Mammary epithelial cell (primary cell): ENCODE results near the gene HID1.

Experiments
- EZH2 ChIP-seq: IDR thresholded peaks from 2 replicates; pipeline ENCODE4 v1.6.1; 2012; ENCODE audit warnings: low read length, inconsistent platforms, borderline replicate concordance
- TF ChIP-seq, protein P1 (sequence below), 2 donors: IDR thresholded peaks in 1 of 2; conservative IDR thresholded peaks in 1 of 2; 2 replicates each; pipeline ENCODE4 v1.5.1; 2011 to 2012; ENCODE audit warnings: inconsistent platforms in 2 of 2, low read length in 2 of 2, mild to moderate bottlenecking in 2 of 2, control low read depth in 1 of 2, low read depth in 1 of 2; ENCODE audit not compliant: insufficient read depth in 1 of 2; ENCODE audit errors: extremely low read depth in 1 of 2

DNA sequence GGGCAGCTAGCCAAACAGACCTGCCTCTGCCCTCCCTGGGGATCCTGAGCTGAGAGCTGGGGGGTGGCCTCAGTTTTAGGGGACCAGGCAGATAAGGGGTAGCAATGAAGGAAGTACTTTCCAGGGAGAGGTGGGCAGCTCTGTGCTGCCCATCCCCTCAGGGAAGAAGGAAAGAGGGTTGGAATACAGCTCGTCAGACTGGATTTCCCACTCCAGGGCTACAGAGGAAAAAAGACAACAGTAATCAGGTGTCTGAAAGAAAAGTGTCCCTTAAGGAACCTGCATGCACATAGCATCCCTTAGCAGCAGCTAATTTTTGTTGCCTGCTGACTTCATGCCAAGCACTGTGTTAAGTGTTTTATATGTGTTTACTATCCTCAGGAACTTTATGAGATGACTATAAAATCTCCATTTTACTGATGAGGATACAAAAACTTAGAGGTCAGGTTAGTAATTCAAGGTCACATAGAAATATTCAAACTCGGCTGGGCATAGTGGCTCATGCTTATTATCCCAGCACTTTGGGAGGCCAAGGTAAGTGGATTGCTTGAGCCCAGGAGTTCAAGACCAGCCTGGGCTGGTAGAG is 36.7 kb upstream of the HID1 start:
- TF ChIP-seq, protein P1, sequence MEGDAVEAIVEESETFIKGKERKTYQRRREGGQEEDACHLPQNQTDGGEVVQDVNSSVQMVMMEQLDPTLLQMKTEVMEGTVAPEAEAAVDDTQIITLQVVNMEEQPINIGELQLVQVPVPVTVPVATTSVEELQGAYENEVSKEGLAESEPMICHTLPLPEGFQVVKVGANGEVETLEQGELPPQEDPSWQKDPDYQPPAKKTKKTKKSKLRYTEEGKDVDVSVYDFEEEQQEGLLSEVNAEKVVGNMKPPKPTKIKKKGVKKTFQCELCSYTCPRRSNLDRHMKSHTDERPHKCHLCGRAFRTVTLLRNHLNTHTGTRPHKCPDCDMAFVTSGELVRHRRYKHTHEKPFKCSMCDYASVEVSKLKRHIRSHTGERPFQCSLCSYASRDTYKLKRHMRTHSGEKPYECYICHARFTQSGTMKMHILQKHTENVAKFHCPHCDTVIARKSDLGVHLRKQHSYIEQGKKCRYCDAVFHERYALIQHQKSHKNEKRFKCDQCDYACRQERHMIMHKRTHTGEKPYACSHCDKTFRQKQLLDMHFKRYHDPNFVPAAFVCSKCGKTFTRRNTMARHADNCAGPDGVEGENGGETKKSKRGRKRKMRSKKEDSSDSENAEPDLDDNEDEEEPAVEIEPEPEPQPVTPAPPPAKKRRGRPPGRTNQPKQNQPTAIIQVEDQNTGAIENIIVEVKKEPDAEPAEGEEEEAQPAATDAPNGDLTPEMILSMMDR (conservative IDR thresholded peaks at IDR 0.05 in 1 of 2, IDR thresholded peaks at IDR 0.05 in 1 of 2; ENCODE audit: extremely low read depth in 1 of 2, insufficient read depth in 1 of 2, low read depth in 1 of 2, low read length in 2 of 2), result no peak
- no peak for TF ChIP-seq EZH2
